H9 (cell line): Measurements from ENCODE around the gene CAMTA1. TPM values are rescaled to one million over a fixed set of nuclear protein-coding genes. Genes with fewer than 3 reads are reported as not detected.

ENCODE experiments used
- DNase-seq: peaks from one replicate; pipeline ENCODE4 v3.0.0-alpha.2; 2017
- H2AFZ ChIP-seq: one replicate; pipeline ENCODE4 v1.6.1; 2013; ENCODE audit warnings: mild to moderate bottlenecking, low read length, control low read depth, moderate library complexity
- H2AK5ac ChIP-seq: 2 replicates; pipeline ENCODE4 v1.6.1; 2013; ENCODE audit warnings: low read length, control low read depth, mixed read lengths; ENCODE audit not compliant: insufficient read length
- H2BK120ac ChIP-seq: one replicate; pipeline ENCODE4 v1.6.1; 2013; ENCODE audit warnings: low read depth, mild to moderate bottlenecking, low read length, control low read depth, inconsistent platforms; ENCODE audit not compliant: poor library complexity, severe bottlenecking
- H2BK12ac ChIP-seq: 2 replicates; pipeline ENCODE4 v1.6.1; 2013; ENCODE audit warnings: low read length, control low read depth, mixed read lengths, low read depth; ENCODE audit not compliant: insufficient read length
- H2BK15ac ChIP-seq: 2 replicates; pipeline ENCODE4 v1.6.1; 2013; ENCODE audit warnings: low read depth, low read length, control low read depth
- H2BK20ac ChIP-seq: one replicate; pipeline ENCODE4 v1.6.1; 2013; ENCODE audit warnings: low read depth, mild to moderate bottlenecking, low read length, control low read depth, inconsistent platforms; ENCODE audit not compliant: poor library complexity, severe bottlenecking
- H2BK5ac ChIP-seq: 2 replicates; pipeline ENCODE4 v1.6.1; 2013; ENCODE audit warnings: low read length, control low read depth, mixed read lengths; ENCODE audit not compliant: insufficient read length
- H3K14ac ChIP-seq: 2 replicates; pipeline ENCODE4 v1.6.1; 2013; ENCODE audit warnings: low read length, control low read depth; ENCODE audit not compliant: insufficient read depth
- H3K18ac ChIP-seq: 2 replicates; pipeline ENCODE4 v1.6.1; 2013; ENCODE audit warnings: low read depth, mild to moderate bottlenecking, mixed read lengths, low read length, control low read depth; ENCODE audit not compliant: insufficient read length
- H3K23ac ChIP-seq: 2 replicates; pipeline ENCODE4 v1.6.1; 2013; ENCODE audit warnings: low read length, control low read depth, mixed read lengths, low read depth; ENCODE audit not compliant: insufficient read length
- H3K23me2 ChIP-seq: 2 replicates; pipeline ENCODE4 v1.6.1; 2013; ENCODE audit warnings: low read depth, mild to moderate bottlenecking, mixed read lengths, low read length, control low read depth; ENCODE audit not compliant: insufficient read length, poor library complexity, severe bottlenecking
- H3K27ac ChIP-seq: 2 replicates; pipeline ENCODE4 v1.5.1; 2013; ENCODE audit warnings: low read length, control low read depth, mixed read lengths, low read depth; ENCODE audit not compliant: insufficient read length
- H3K27me3 ChIP-seq: 2 replicates; pipeline ENCODE4 v1.6.1; 2013; ENCODE audit warnings: low read length, control low read depth, inconsistent platforms; ENCODE audit not compliant: insufficient read depth
- H3K4ac ChIP-seq: 2 replicates; pipeline ENCODE4 v1.6.1; 2013; ENCODE audit warnings: low read depth, mild to moderate bottlenecking, control low read depth, inconsistent platforms, low read length, moderate library complexity
- H3K4me1 ChIP-seq: 2 replicates; pipeline ENCODE4 v1.6.1; 2013; ENCODE audit warnings: low read length, control low read depth, inconsistent platforms; ENCODE audit not compliant: insufficient read depth
- H3K4me2 ChIP-seq: 2 replicates; pipeline ENCODE4 v1.6.1; 2013; ENCODE audit warnings: low read length, control low read depth, mixed read lengths; ENCODE audit not compliant: insufficient read length, insufficient read depth
- H3K56ac ChIP-seq: 2 replicates; pipeline ENCODE4 v1.6.1; 2013; ENCODE audit warnings: low read depth, mild to moderate bottlenecking, mixed read lengths, low read length, control low read depth; ENCODE audit not compliant: insufficient read length
- H3K79me1 ChIP-seq: 2 replicates; pipeline ENCODE4 v1.6.1; 2013; ENCODE audit warnings: low read depth, mild to moderate bottlenecking, moderate library complexity, low read length, control low read depth, inconsistent platforms; ENCODE audit not compliant: insufficient read depth, poor library complexity, severe bottlenecking
- H3K79me2 ChIP-seq: 2 replicates; pipeline ENCODE4 v1.6.1; 2013; ENCODE audit warnings: low read length, control low read depth, inconsistent platforms; ENCODE audit not compliant: insufficient read depth
- H3K9ac ChIP-seq: 2 replicates; pipeline ENCODE4 v1.6.1; 2013; ENCODE audit warnings: low read length, control low read depth, mixed read lengths; ENCODE audit not compliant: insufficient read length; ENCODE audit errors: extremely low read depth
- H3K9me3 ChIP-seq: one replicate; pipeline ENCODE4 v1.6.1; 2013; ENCODE audit warnings: low read depth, low read length, inconsistent platforms; ENCODE audit not compliant: control insufficient read depth
- H3T11ph ChIP-seq: one replicate; pipeline ENCODE4 v1.6.1; 2013; ENCODE audit warnings: mild to moderate bottlenecking, low read length, control low read depth, inconsistent platforms
- H4K20me1 ChIP-seq: one replicate; pipeline ENCODE4 v1.6.1; 2013; ENCODE audit not compliant: control insufficient read depth, insufficient read length, insufficient read depth
- H4K5ac ChIP-seq: 2 replicates; pipeline ENCODE4 v1.6.1; 2013; ENCODE audit warnings: low read depth, mild to moderate bottlenecking, mixed read lengths, low read length, control low read depth; ENCODE audit not compliant: insufficient read length
- H4K8ac ChIP-seq: replicated peaks from 2 replicates; pipeline ENCODE4 v1.6.1; 2013; ENCODE audit warnings: low read length, control low read depth, mixed read lengths, low read depth; ENCODE audit not compliant: insufficient read length
- H4K91ac ChIP-seq: 2 replicates; pipeline ENCODE4 v1.6.1; 2013; ENCODE audit warnings: low read depth, mild to moderate bottlenecking, moderate library complexity, mixed read lengths, low read length, control low read depth; ENCODE audit not compliant: insufficient read length
- H3K27ac Mint-ChIP-seq, 3 experiments: 2 replicates in 2 of 3; 3 replicates in 1 of 3; pipeline ENCODE4 v1.8.0; 2020 to 2021; ENCODE audit warnings: mixed read lengths in 3 of 3, mild to moderate bottlenecking in 1 of 3, moderate library complexity in 1 of 3
- H3K27me3 Mint-ChIP-seq: 2 replicates; pipeline ENCODE4 v1.8.0; 2021; ENCODE audit warnings: low read depth, mild to moderate bottlenecking, moderate library complexity, mixed read lengths
- H3K36me3 Mint-ChIP-seq, 3 experiments: 2 replicates in 2 of 3; 3 replicates in 1 of 3; pipeline ENCODE4 v1.8.0; 2020 to 2021; ENCODE audit warnings: low read depth in 3 of 3, mixed read lengths in 3 of 3; ENCODE audit not compliant: insufficient read depth in 1 of 3
- H3K4me1 Mint-ChIP-seq, 2 experiments: 2 replicates each; pipeline ENCODE4 v1.8.0; 2020; ENCODE audit warnings: mixed read lengths in 2 of 2
- H3K4me3 Mint-ChIP-seq, 2 experiments: 2 replicates in 1 of 2; 3 replicates in 1 of 2; pipeline ENCODE4 v1.8.0; 2020 to 2021; ENCODE audit warnings: mild to moderate bottlenecking in 2 of 2, mixed read lengths in 2 of 2, moderate library complexity in 1 of 2
- H3K9me3 Mint-ChIP-seq, 2 experiments: 2 replicates in 1 of 2; 3 replicates in 1 of 2; pipeline ENCODE4 v1.8.0; 2020; ENCODE audit warnings: mild to moderate bottlenecking in 2 of 2, mixed read lengths in 2 of 2, moderate library complexity in 1 of 2
- WGBS: extraction: QIAGEN DNeasy Blood & Tissue Kit; methylation state at CpG from one replicate; pipeline ENCODE4 v1.1.7; 2013; ENCODE audit warnings: missing lambda C conversion rate, low lambda C conversion rate, mixed read lengths; ENCODE audit not compliant: insufficient read length; ENCODE audit errors: extremely low coverage; 5-methylcytosine and 5-hydroxymethylcytosine counted together
- total RNA-seq: library from RNA; stranded (reverse); gene quantifications from 2 replicates; pipeline ENCODE4 v1.2.1, GENCODE V29; 2021
- TF ChIP-seq, protein P1 (sequence below): fragments of 200-600 bp; sonication (generic); conservative IDR thresholded peaks from 3 replicates; pipeline ENCODE4 v1.8.0; 2021; ENCODE audit warnings: antibody characterized with exemption, mild to moderate bottlenecking

Gene CAMTA1
- total RNA-seq, 1 experiment from 2014 or later: 115 TPM

DNA sequence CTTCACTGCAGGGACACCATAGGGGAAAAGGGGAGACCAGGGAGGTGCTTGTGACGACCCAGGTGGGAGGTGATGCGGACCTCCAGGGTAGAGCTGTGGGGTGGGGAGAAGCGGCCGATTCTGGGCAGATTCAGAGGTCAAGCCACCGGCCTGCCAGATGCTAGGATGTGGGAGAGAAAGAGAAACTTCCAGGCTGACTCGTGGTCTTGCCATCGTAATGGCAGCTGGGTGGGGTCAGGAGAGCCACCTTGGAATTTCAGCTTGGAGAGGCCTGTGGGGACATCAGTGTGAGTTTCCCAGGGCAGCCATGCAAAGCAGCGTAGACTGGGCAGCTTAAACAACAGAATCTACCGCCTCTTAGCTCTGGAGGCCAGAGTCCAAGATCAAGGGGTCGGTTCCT, 727.8 kb downstream of the CAMTA1 start:
- no peak overlapping the region; the same call in 1 of the 2 replicates for H3K14ac ChIP-seq
- DNase-seq: no peak
- no peak overlapping the region for H2AK5ac ChIP-seq
- H4K20me1 ChIP-seq: no peaks in the 10 kb centered on the region
- Mint-ChIP-seq H3K27ac (peak overlapping the region in 1 of 3 experiments; percentile 77; a peak in 1 of 7 replicates), H3K9me3 (no peaks in the 10 kb centered on the region), H3K4me3 (no peak overlapping the region), H3K4me1 (peaks cover 11 to 18% of the 10 kb centered on the region in 2 experiments), H3K36me3 (no peaks in the 10 kb centered on the region), H3K27me3 (peaks cover 2% of the 10 kb centered on the region; the same call in 1 of the 2 replicates)
- no peak overlapping the region for H3T11ph ChIP-seq
- no peak overlapping the region for H2AFZ ChIP-seq
- no peaks in the 10 kb centered on the region for H3K4me1 ChIP-seq
- TF ChIP-seq, protein P1, sequence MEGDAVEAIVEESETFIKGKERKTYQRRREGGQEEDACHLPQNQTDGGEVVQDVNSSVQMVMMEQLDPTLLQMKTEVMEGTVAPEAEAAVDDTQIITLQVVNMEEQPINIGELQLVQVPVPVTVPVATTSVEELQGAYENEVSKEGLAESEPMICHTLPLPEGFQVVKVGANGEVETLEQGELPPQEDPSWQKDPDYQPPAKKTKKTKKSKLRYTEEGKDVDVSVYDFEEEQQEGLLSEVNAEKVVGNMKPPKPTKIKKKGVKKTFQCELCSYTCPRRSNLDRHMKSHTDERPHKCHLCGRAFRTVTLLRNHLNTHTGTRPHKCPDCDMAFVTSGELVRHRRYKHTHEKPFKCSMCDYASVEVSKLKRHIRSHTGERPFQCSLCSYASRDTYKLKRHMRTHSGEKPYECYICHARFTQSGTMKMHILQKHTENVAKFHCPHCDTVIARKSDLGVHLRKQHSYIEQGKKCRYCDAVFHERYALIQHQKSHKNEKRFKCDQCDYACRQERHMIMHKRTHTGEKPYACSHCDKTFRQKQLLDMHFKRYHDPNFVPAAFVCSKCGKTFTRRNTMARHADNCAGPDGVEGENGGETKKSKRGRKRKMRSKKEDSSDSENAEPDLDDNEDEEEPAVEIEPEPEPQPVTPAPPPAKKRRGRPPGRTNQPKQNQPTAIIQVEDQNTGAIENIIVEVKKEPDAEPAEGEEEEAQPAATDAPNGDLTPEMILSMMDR: no peak
- no peak overlapping the region for H4K91ac ChIP-seq
- no peak overlapping the region for H2BK120ac ChIP-seq
- no peak overlapping the region for H3K23ac ChIP-seq
- no peak overlapping the region for H3K18ac ChIP-seq
- H4K8ac ChIP-seq: no peak overlapping the region
- no peak overlapping the region for H4K5ac ChIP-seq
- no peak overlapping the region for H2BK5ac ChIP-seq
- no peak overlapping the region for H3K27ac ChIP-seq
- no peak overlapping the region for H3K56ac ChIP-seq
- no peak overlapping the region for H2BK12ac ChIP-seq
- no peak overlapping the region for H3K9ac ChIP-seq
- H3K4me2 ChIP-seq: no peak overlapping the region
- no peak overlapping the region for H2BK15ac ChIP-seq
- H3K4ac ChIP-seq: no peak overlapping the region
- H3K23me2 ChIP-seq: no peaks in the 10 kb centered on the region
- no peaks in the 10 kb centered on the region for H3K79me1 ChIP-seq
- H2BK20ac ChIP-seq: no peak overlapping the region
- no peaks in the 10 kb centered on the region for H3K79me2 ChIP-seq
- H3K9me3 ChIP-seq: no peaks in the 10 kb centered on the region
- WGBS: no CpG with 5 or more reads among the region's 10 CpGs
- no peaks in the 10 kb centered on the region for H3K27me3 ChIP-seq
